K562 (cell line): ENCODE data around the gene FTSJ3. TPM values are rescaled to one million over a fixed set of nuclear protein-coding genes. Genes with fewer than 3 reads are reported as not detected.

Source experiments
- CHD7 ChIP-seq: fragments of 200-600 bp; sonication (generic); IDR thresholded peaks from one replicate; pipeline ENCODE4 v1.6.1; 2012; ENCODE audit warnings: mild to moderate bottlenecking, low read depth, low read length, inconsistent platforms
- FOS ChIP-seq: IDR thresholded peaks from 3 replicates; pipeline ENCODE4 v1.6.1; 2011; ENCODE audit not compliant: insufficient read length; ENCODE audit errors: extremely low read depth
- HINFP ChIP-seq: fragments of 450-650 bp; conservative IDR thresholded peaks from 2 replicates; pipeline ENCODE4 v1.6.1; 2016; ENCODE audit warnings: missing genetic modification characterization, low read depth, mild to moderate bottlenecking, control low read depth, missing compliant biosample characterization
- KLF6 ChIP-seq: fragments of 250-450 bp; sonication (Bioruptor Pico); IDR thresholded peaks from 2 replicates; pipeline ENCODE4 v1.4.0; 2020; ENCODE audit warnings: mild to moderate bottlenecking, moderate library complexity, borderline replicate concordance
- MXD1 ChIP-seq: fragments of 250-450 bp; sonication (Bioruptor Pico); IDR thresholded peaks from 2 replicates; pipeline ENCODE4 v1.8.0; 2021; ENCODE audit warnings: borderline replicate concordance, mild to moderate bottlenecking, moderate library complexity; ENCODE audit not compliant: poor library complexity, severe bottlenecking
- POLR2B ChIP-seq: fragments of 450-650 bp; IDR thresholded peaks from 2 replicates; pipeline ENCODE4 v1.6.1; 2018; ENCODE audit warnings: low read depth; ENCODE audit not compliant: partially characterized antibody
- SIN3B ChIP-seq: fragments of 450-650 bp; IDR thresholded peaks from 2 replicates; pipeline ENCODE4 v1.6.1; 2017; ENCODE audit warnings: low read depth, mild to moderate bottlenecking, moderate library complexity
- SRSF9 ChIP-seq: fragments of 200-400 bp; formaldehyde crosslinking; IDR thresholded peaks from 2 replicates; pipeline ENCODE4 v1.6.1; 2017; ENCODE audit warnings: low read depth, low read length, borderline replicate concordance
- TCF3 ChIP-seq: sonication (generic); formaldehyde crosslinking; IDR thresholded peaks from 2 replicates; pipeline ENCODE4 v1.4.0; 2020; ENCODE audit warnings: mild to moderate bottlenecking, missing genetic modification reagents
- ZKSCAN1 ChIP-seq: fragments of 150-350 bp; IDR thresholded peaks from 2 replicates; pipeline ENCODE4 v1.6.1; 2016; ENCODE audit warnings: low read depth, low read length
- ZNF239 ChIP-seq: fragments of 250-450 bp; sonication (Bioruptor Pico); IDR thresholded peaks from 2 replicates; pipeline ENCODE4 v1.4.0; 2020; ENCODE audit warnings: mild to moderate bottlenecking
- ZNF384 ChIP-seq: IDR thresholded peaks from 2 replicates; pipeline ENCODE4 v1.6.1; 2012; ENCODE audit warnings: low read depth, low read length, improper control_type of control experiment
- ZNF507 ChIP-seq: conservative IDR thresholded peaks from 2 replicates; pipeline ENCODE4 v1.6.1; 2017; ENCODE audit warnings: missing genetic modification characterization, missing compliant biosample characterization
- ZNF695 ChIP-seq: fragments of 450-650 bp; formaldehyde crosslinking; IDR thresholded peaks from 2 replicates; pipeline ENCODE4 v1.4.0; 2020; ENCODE audit warnings: mild to moderate bottlenecking, moderate library complexity
- polyA plus RNA-seq, 8 experiments: library from polyadenylated mRNA; depleted of rRNA in 4 of 8; stranded (reverse) in 5 of 8; unstranded in 3 of 8; fragments of >200 nt; fragmentation: Nextera tagmentation in 2 of 8; fragmentation: Illumina TruSeq in 1 of 8; extraction: Ambion mirVana in 2 of 8; extraction: Trizol in 1 of 8; gene quantifications; 2 replicates each; pipeline versions ENCODE4 v1.2.1 to v1.2.3, GENCODE V29; 2011 to 2014; ENCODE audit warnings: inconsistent platforms in 1 of 8, missing spikeins in 1 of 8
- total RNA-seq, 7 experiments: library from RNA; depleted of rRNA in 6 of 7; stranded (reverse); fragments of >200 nt in 6 of 7; fragmentation: Illumina TruSeq in 2 of 7; extraction: Trizol in 2 of 7; gene quantifications; 2 replicates each; pipeline versions ENCODE4 v1.2.1 to v1.2.3, GENCODE V29; 2011 to 2021; ENCODE audit warnings: low replicate concordance in 1 of 7

FTSJ3 gene
- total and polyA plus RNA-seq, 9 of the 15 experiments (the other 6 are each of a cell fraction or from before 2014, with no cell fraction given), result 18.0 to 65.6 (median 52.4) TPM

GRCh38 chr17:63773272-63774140, 54.0 kb downstream of the FTSJ3 start, which contains the start of gene CCDC47 (continued):
- TF ChIP-seq CHD7 (no peak), SRSF9 (no peak), TCF3 (CRISPR knock-in tag) (peak; percentile 27; the same call in 1 of the 2 replicates), FOS (no peak), MXD1 (CRISPR knock-in tag) (peak; percentile 97), ZKSCAN1 (peak; percentile 69; the same call in 1 of the 2 replicates), HINFP (no peak), KLF6 (CRISPR knock-in tag) (peak; percentile 75; the same call in 1 of the 2 replicates), POLR2B (peak; percentile 79), ZNF239 (CRISPR knock-in tag) (peak; percentile 52; the same call in 1 of the 2 replicates), ZNF384 (no peak; the same call in 1 of the 2 replicates), ZNF507 (tag) (no peak), SIN3B (peak; percentile 51; the same call in 1 of the 2 replicates), ZNF695 (CRISPR knock-in tag) (no peak)
